Measurements from ENCODE around the gene PCGF6. TPM values are rescaled to one million over a fixed set of nuclear protein-coding genes. Genes with fewer than 3 reads are reported as not detected.
A peak's percentile ranks its signal among the peaks of the same experiment; 100 is the strongest.

PCGF6 gene
- total RNA-seq, 6 experiments from 2014 or later = 7.4 to 9.2 (median 8.4) TPM

- H3K27me3 Mint-ChIP-seq (ENCODE audit: insufficient read depth) = no peaks in the 10 kb centered on the region; the same call in 1 of the 2 replicates
- H3K4me1 Mint-ChIP-seq (ENCODE audit: low read depth) = peaks cover 44% of the 10 kb centered on the region
- no peak overlapping the region for H3K27ac Mint-ChIP-seq
- peak overlapping the region; percentile 97 for H3K4me3 Mint-ChIP-seq
- no peaks in the 10 kb centered on the region for H3K9me3 Mint-ChIP-seq
- peaks cover 52% of the 10 kb centered on the region for H3K36me3 Mint-ChIP-seq (ENCODE audit: low read depth)
- no peak for TF ChIP-seq CTCF (IDR thresholded peaks at IDR 0.05)
- DNase-seq = no peak
Measured at GRCh38 chr10:103394180-103394579, 43.2 kb upstream of the PCGF6 start.

GRCh38 chr10:103382769-103383168 is 31.8 kb upstream of the PCGF6 start:
- no peak for DNase-seq
- no peak for TF ChIP-seq CTCF (IDR thresholded peaks at IDR 0.05)

GRCh38 chr10:103374263-103374662 is 23.3 kb upstream of the PCGF6 start:
- DNase-seq = no peak
- no peaks in the 10 kb centered on the region for H3K9me3 Mint-ChIP-seq
- no peak for TF ChIP-seq CTCF (IDR thresholded peaks at IDR 0.05)
- no peaks in the 10 kb centered on the region for H3K27me3 Mint-ChIP-seq (ENCODE audit: insufficient read depth)
- no peak overlapping the region for H3K27ac Mint-ChIP-seq
- H3K4me3 Mint-ChIP-seq = no peak overlapping the region
- H3K36me3 Mint-ChIP-seq (ENCODE audit: low read depth) = peaks cover 11% of the 10 kb centered on the region
- no peaks in the 10 kb centered on the region for H3K4me1 Mint-ChIP-seq (ENCODE audit: low read depth)

More at GRCh38 chr10:103382769-103383168, 31.8 kb upstream of the PCGF6 start:
- H3K27me3 Mint-ChIP-seq (ENCODE audit: insufficient read depth) = no peaks in the 10 kb centered on the region; the same call in 1 of the 2 replicates
- H3K27ac Mint-ChIP-seq = no peak overlapping the region
- no peak overlapping the region for H3K4me3 Mint-ChIP-seq
- H3K36me3 Mint-ChIP-seq (ENCODE audit: low read depth) = peaks cover 6% of the 10 kb centered on the region; the same call in 1 of the 2 replicates
- H3K4me1 Mint-ChIP-seq (ENCODE audit: low read depth) = no peaks in the 10 kb centered on the region
- H3K9me3 Mint-ChIP-seq = no peaks in the 10 kb centered on the region

GRCh38 chr10:103373544-103373943 is 22.6 kb upstream of the PCGF6 start:
- no peak for DNase-seq
- no peak overlapping the region for H3K4me3 Mint-ChIP-seq
- no peaks in the 10 kb centered on the region for H3K9me3 Mint-ChIP-seq
- no peak for TF ChIP-seq CTCF (IDR thresholded peaks at IDR 0.05)
- no peaks in the 10 kb centered on the region for H3K27me3 Mint-ChIP-seq (ENCODE audit: insufficient read depth)
- H3K27ac Mint-ChIP-seq = no peak overlapping the region
- H3K4me1 Mint-ChIP-seq (ENCODE audit: low read depth) = no peaks in the 10 kb centered on the region
- peaks cover 11% of the 10 kb centered on the region for H3K36me3 Mint-ChIP-seq (ENCODE audit: low read depth)

GRCh38 chr10:103367782-103368518 is 17.0 kb upstream of the PCGF6 start, which contains the start of gene TAF5:
TSS of gene TAF5 (plus strand) at chr10:103367976. CDS start at chr10:103367990, 14 bp downstream.
- Mint-ChIP-seq H3K4me1 (ENCODE audit: low read depth) (peaks cover 5% of the 10 kb centered on the region; the same call in 1 of the 2 replicates), H3K4me3 (peak within 1 kb of the TSS; percentile 91), H3K27ac (peak within 1 kb of the TSS; percentile 76), H3K9me3 (peaks cover 7% of the 10 kb centered on the region), H3K36me3 (ENCODE audit: low read depth) (peaks cover 6% of the 10 kb centered on the region; the same call in 1 of the 2 replicates), H3K27me3 (ENCODE audit: insufficient read depth) (no peaks in the 10 kb centered on the region)
- DNase-seq = peak; percentile 96
- TF ChIP-seq CTCF (IDR thresholded peaks at IDR 0.05) = peak; percentile 24
